HEK293 (cell line): ENCODE measurements around the gene MICAL3.

Source experiments
- CTCF ChIP-seq: fragments of 450-650 bp; formaldehyde crosslinking; IDR thresholded peaks from 2 replicates; pipeline ENCODE4 v1.5.1; 2016; ENCODE audit warnings: missing biosample characterization, missing genetic modification characterization
- SP2 ChIP-seq: fragments of 450-650 bp; formaldehyde crosslinking; IDR thresholded peaks from 2 replicates; pipeline ENCODE4 v1.5.1; 2016; ENCODE audit warnings: missing biosample characterization, missing genetic modification characterization
- TCF7L2 ChIP-seq: IDR thresholded peaks from 2 replicates; pipeline ENCODE4 v1.6.1; 2011; ENCODE audit warnings: low read depth, mild to moderate bottlenecking, inconsistent platforms, low read length, moderate library complexity, borderline replicate concordance
- TRIM28 ChIP-seq: IDR thresholded peaks from 2 replicates; pipeline ENCODE4 v1.6.1; 2011; ENCODE audit warnings: low read length, control low read depth, borderline replicate concordance
- ZBTB7A ChIP-seq: fragments of 450-650 bp; formaldehyde crosslinking; IDR thresholded peaks from 2 replicates; pipeline ENCODE4 v1.5.1; 2016; ENCODE audit warnings: low read depth, missing biosample characterization, missing genetic modification characterization
- ZFP41 ChIP-seq: fragments of 450-650 bp; formaldehyde crosslinking; IDR thresholded peaks from 2 replicates; pipeline ENCODE4 v1.5.1; 2016; ENCODE audit warnings: missing biosample characterization, missing genetic modification characterization, borderline replicate concordance
- ZNF184 ChIP-seq: fragments of 450-650 bp; IDR thresholded peaks from 2 replicates; pipeline ENCODE4 v1.5.1; 2018; ENCODE audit warnings: missing biosample characterization, mild to moderate bottlenecking, missing genetic modification characterization
- ZNF248 ChIP-seq: fragments of 450-650 bp; formaldehyde crosslinking; IDR thresholded peaks from 2 replicates; pipeline ENCODE4 v1.5.1; 2017; ENCODE audit warnings: missing biosample characterization, missing genetic modification characterization
- ZNF324 ChIP-seq: fragments of 450-650 bp; formaldehyde crosslinking; IDR thresholded peaks from 2 replicates; pipeline ENCODE4 v1.5.1; 2016; ENCODE audit warnings: missing biosample characterization, missing genetic modification characterization
- ZNF449 ChIP-seq: fragments of 450-650 bp; formaldehyde crosslinking; IDR thresholded peaks from 2 replicates; pipeline ENCODE4 v1.5.1; 2017; ENCODE audit warnings: missing biosample characterization, mild to moderate bottlenecking, missing genetic modification characterization, moderate library complexity
- ZNF510 ChIP-seq: fragments of 450-650 bp; formaldehyde crosslinking; IDR thresholded peaks from 2 replicates; pipeline ENCODE4 v1.5.1; 2018; ENCODE audit warnings: mild to moderate bottlenecking, missing genetic modification characterization, missing biosample characterization; ENCODE audit not compliant: insufficient replicate concordance
- ZNF777 ChIP-seq: fragments of 450-650 bp; formaldehyde crosslinking; IDR thresholded peaks from 2 replicates; pipeline ENCODE4 v1.5.1; 2017; ENCODE audit warnings: missing biosample characterization, missing genetic modification characterization, borderline replicate concordance
- TF ChIP-seq, protein P1 (sequence below): fragments of 450-650 bp; formaldehyde crosslinking; optimal IDR thresholded peaks from 2 replicates; pipeline ENCODE3; 2016; ENCODE audit warnings: missing biosample characterization, mild to moderate bottlenecking, missing genetic modification characterization

- TF ChIP-seq ZNF184 (tag by site-specific recombination) (no peak), CTCF (no peak), ZNF449 (no peak), ZNF248 (no peak), ZNF510 (tag by site-specific recombination) (no peak), ZNF324 (tag by site-specific recombination) (no peak), SP2 (tag by site-specific recombination) (no peak), TCF7L2 (no peak), ZNF777 (no peak), ZFP41 (tag by site-specific recombination) (no peak), ZBTB7A (tag by site-specific recombination) (no peak), TRIM28 (no peak)
- TF ChIP-seq, protein P1, sequence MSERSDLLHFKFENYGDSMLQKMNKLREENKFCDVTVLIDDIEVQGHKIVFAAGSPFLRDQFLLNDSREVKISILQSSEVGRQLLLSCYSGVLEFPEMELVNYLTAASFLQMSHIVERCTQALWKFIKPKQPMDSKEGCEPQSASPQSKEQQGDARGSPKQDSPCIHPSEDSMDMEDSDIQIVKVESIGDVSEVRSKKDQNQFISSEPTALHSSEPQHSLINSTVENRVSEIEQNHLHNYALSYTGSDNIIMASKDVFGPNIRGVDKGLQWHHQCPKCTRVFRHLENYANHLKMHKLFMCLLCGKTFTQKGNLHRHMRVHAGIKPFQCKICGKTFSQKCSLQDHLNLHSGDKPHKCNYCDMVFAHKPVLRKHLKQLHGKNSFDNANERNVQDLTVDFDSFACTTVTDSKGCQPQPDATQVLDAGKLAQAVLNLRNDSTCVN: no peak
Measured at GRCh38 chr22:18008136-18008535, 16.2 kb downstream of the MICAL3 start.
